AG04449 (cell line): Measurements from ENCODE around the gene PEAR1.
A peak's percentile ranks its signal among the peaks of the same experiment; 100 is the strongest.

Experiments used
- CTCF ChIA-PET: fragments of 350-600 bp; formaldehyde crosslinking; extraction: SDS; loops from one replicate; lab custom pipeline; 2021; ENCODE audit warnings: antibody characterized with exemption; lab: Yijun Ruan, JAX
- POLR2A ChIA-PET: fragments of 400-600, 350-600 bp; formaldehyde crosslinking; extraction: SDS; loops from one replicate; lab custom pipeline; 2020; ENCODE audit warnings: antibody characterized with exemption, inconsistent platforms; lab: Yijun Ruan, JAX
- DNase-seq: peaks from one replicate; pipeline ENCODE4 v3.0.0-alpha.2; 2010; ENCODE audit warnings: low read depth, low spot score
- H3K4me3 ChIP-seq: 2 replicates; pipeline ENCODE4 v1.5.1; 2011; ENCODE audit warnings: low read depth, mild to moderate bottlenecking, control low read depth, low read length
- CTCF ChIP-seq: IDR thresholded peaks from one replicate; pipeline ENCODE4 v1.5.1; 2011; ENCODE audit warnings: mild to moderate bottlenecking, moderate library complexity, low read length, control low read depth, inconsistent platforms; ENCODE audit not compliant: insufficient read depth; ENCODE audit errors: missing control alignments

PEAR1 gene

DNA sequence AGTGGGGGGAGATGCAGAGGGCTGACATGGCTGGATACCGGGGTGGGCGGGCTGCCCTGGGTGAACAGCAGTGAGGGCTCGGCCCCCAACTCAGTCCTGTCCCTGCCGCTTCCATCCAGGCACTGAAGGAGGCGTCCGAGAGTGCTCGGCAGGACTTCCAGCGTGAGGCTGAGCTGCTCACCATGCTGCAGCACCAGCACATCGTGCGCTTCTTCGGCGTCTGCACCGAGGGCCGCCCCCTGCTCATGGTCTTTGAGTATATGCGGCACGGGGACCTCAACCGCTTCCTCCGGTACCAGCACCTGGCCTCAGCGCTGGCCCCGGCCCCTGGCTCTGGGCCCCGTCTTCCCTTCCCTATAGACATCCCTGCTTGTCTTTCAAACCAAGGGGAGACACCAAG is 17.2 kb upstream of the PEAR1 start:
- no peak for DNase-seq
- H3K4me3 ChIP-seq = no peak overlapping the region
- TF ChIP-seq CTCF = peak; percentile 21
- ChIA-PET CTCF (interaction anchor here (0.7 to 15.4 kb wide), 9 partner anchors 12 to 79 kb away, joined by 3 to 204 read pairs (median 3); partner anchors contain the start of gene PEAR1), POLR2A (interaction anchor here (1.0 kb wide), 1 partner anchor 75 kb away, joined by 3 read pairs; no protein-coding TSS in a partner anchor)

GRCh38 chr1:156877433-156878170 is 15.9 kb upstream of the PEAR1 start:
- no peak overlapping the region for H3K4me3 ChIP-seq
- ChIA-PET POLR2A (interaction anchor here (1.0 kb wide), 1 partner anchor 76 kb away, joined by 3 read pairs; no protein-coding TSS in a partner anchor), CTCF (interaction anchor here (0.8 to 15.4 kb wide), 5 partner anchors 11 to 50 kb away, joined by 3 to 204 read pairs (median 6); partner anchors contain the start of genes INSRR, NTRK1 and PEAR1)
- no peak for DNase-seq
- TF ChIP-seq CTCF = no peak

DNA sequence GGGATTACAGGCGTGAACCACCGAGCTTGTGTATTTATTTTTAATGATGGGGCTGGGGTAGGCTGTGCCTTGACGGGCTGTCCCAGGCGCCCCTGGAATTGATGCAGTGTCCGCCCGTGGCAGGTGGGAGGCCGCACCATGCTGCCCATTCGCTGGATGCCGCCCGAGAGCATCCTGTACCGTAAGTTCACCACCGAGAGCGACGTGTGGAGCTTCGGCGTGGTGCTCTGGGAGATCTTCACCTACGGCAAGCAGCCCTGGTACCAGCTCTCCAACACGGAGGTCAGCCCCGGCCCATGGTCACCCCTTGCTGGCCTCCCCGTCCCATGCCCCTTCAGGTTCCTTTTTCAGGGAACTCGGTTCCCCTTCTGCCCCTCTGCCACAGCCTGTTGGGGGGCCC is 13.6 kb upstream of the PEAR1 start:
- CTCF ChIA-PET = interaction anchor here (1.0 to 15.4 kb wide), 6 partner anchors 8 to 191 kb away, joined by 3 to 204 read pairs (median 6); partner anchors contain the start of genes INSRR, NTRK1 and PEAR1
- POLR2A ChIA-PET = no interaction called here
- TF ChIP-seq CTCF = no peak
- no peak overlapping the region for H3K4me3 ChIP-seq
- no peak for DNase-seq

DNA sequence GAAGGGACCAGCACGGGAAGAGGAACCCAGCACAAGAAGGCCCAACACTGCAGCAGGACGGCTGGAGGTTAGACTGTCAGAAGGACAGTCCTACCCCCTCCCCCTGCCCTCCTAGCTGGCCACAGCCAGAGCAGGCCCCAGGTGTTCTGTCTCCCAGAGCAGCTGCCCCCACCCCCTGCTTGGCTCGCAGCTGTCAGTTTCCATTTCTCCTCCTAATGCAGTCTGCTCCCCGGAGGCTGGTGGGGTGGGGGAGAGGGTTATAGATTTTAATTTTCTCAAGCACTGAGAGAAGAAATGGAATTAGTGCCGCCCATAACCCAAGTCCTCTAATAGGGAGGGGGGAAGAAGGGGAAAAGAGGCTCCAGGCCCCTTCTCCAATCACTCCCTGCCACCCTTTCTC is 13.0 kb upstream of the PEAR1 start:
- DNase-seq = no peak
- ChIA-PET POLR2A (no interaction called here), CTCF (interaction anchor here (0.8 to 15.4 kb wide), 9 partner anchors 8 to 191 kb away, joined by 3 to 204 read pairs (median 5); partner anchors contain the start of genes INSRR, NTRK1 and PEAR1)
- no peak overlapping the region for H3K4me3 ChIP-seq
- no peak for TF ChIP-seq CTCF

GRCh38 chr1:156881101-156881500 is 12.4 kb upstream of the PEAR1 start:
- ChIA-PET POLR2A (no interaction called here), CTCF (interaction anchor here (0.8 to 23.6 kb wide), 10 partner anchors 7 to 197 kb away, joined by 3 to 678 read pairs (median 8); partner anchors contain the start of genes INSRR, LRRC71, NTRK1 and PEAR1)
- no peak for TF ChIP-seq CTCF
- no peak for DNase-seq
- H3K4me3 ChIP-seq = no peak overlapping the region

DNA sequence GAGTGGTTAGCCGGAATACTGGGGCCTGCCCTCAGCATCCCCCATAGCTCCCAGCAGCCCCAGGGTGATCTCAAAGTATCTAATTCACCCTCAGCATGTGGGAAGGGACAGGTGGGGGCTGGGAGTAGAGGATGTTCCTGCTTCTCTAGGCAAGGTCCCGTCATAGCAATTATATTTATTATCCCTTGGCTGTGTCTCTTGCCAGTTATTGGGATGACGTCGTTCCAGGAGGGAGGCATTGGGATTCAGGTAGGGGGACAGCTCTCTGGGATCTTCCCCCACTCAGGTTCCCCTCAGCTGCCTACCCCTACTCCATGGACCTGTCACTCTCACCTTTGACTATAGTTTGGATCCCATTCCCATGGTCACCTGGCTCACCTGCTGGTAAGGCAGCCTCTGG is 11.9 kb upstream of the PEAR1 start:
- H3K4me3 ChIP-seq = no peak overlapping the region
- no peak for TF ChIP-seq CTCF
- CTCF ChIA-PET = interaction anchor here (1.2 to 23.6 kb wide), 7 partner anchors 7 to 197 kb away, joined by 3 to 678 read pairs (median 9); partner anchors contain the start of genes INSRR, LRRC71, NTRK1 and PEAR1
- POLR2A ChIA-PET = no interaction called here
- DNase-seq = no peak
